ENCODE data around the gene DIAPH2.

Gene DIAPH2

GRCh38 chrX:96707804-96708203 lies 23.2 kb downstream of the DIAPH2 start:
- no peak for TF ChIP-seq ARNTL (CRISPR knock-in tag; IDR thresholded peaks at IDR 0.05; ENCODE audit: borderline replicate concordance, low read depth)
- TF ChIP-seq PPARA (CRISPR knock-in tag; IDR thresholded peaks at IDR 0.05; ENCODE audit: borderline replicate concordance): no peak
- TF ChIP-seq TOX (CRISPR knock-in tag; IDR thresholded peaks at IDR 0.05; ENCODE audit: borderline replicate concordance): no peak
- TF ChIP-seq ZNF8 (CRISPR knock-in tag; IDR thresholded peaks at IDR 0.05): no peak
- TF ChIP-seq ISL1 (CRISPR knock-in tag; IDR thresholded peaks at IDR 0.05): no peak
- no peak for TF ChIP-seq POU6F1 (CRISPR knock-in tag; IDR thresholded peaks at IDR 0.05; ENCODE audit: borderline replicate concordance, low read depth)
- TF ChIP-seq CSRNP3 (CRISPR knock-in tag; IDR thresholded peaks at IDR 0.05): no peak
- no peak for TF ChIP-seq SNAI2 (CRISPR knock-in tag; IDR thresholded peaks at IDR 0.05)
- no peak for TF ChIP-seq RARB (CRISPR knock-in tag; IDR thresholded peaks at IDR 0.05)
- no peak for TF ChIP-seq ZC3H10 (CRISPR knock-in tag; IDR thresholded peaks at IDR 0.05)
- TF ChIP-seq ZNF70 (CRISPR knock-in tag; IDR thresholded peaks at IDR 0.05): no peak
- no peak for TF ChIP-seq CREB5 (CRISPR knock-in tag; IDR thresholded peaks at IDR 0.05; ENCODE audit: low read depth)
- TF ChIP-seq BACH2 (CRISPR knock-in tag; IDR thresholded peaks at IDR 0.05; ENCODE audit: borderline replicate concordance): no peak
- TF ChIP-seq ZFP30 (CRISPR knock-in tag; IDR thresholded peaks at IDR 0.05): no peak
- no peak for TF ChIP-seq PATZ1 (CRISPR knock-in tag; IDR thresholded peaks at IDR 0.05; ENCODE audit: borderline replicate concordance)
- no peak for TF ChIP-seq ESRRG (CRISPR knock-in tag; IDR thresholded peaks at IDR 0.05)
- no peak for TF ChIP-seq GLIS3 (CRISPR knock-in tag; IDR thresholded peaks at IDR 0.05)
- TF ChIP-seq TSHZ2 (CRISPR knock-in tag; IDR thresholded peaks at IDR 0.05): no peak

GRCh38 chrX:96710031-96710430 lies 25.4 kb downstream of the DIAPH2 start:
- TF ChIP-seq POU6F1 (CRISPR knock-in tag; IDR thresholded peaks at IDR 0.05; ENCODE audit: borderline replicate concordance, low read depth) (no peak), ZNF8 (CRISPR knock-in tag; IDR thresholded peaks at IDR 0.05) (no peak), PATZ1 (CRISPR knock-in tag; IDR thresholded peaks at IDR 0.05; ENCODE audit: borderline replicate concordance) (no peak)
- no peak for ATAC-seq

More at GRCh38 chrX:96707804-96708203, 23.2 kb downstream of the DIAPH2 start:
- ATAC-seq: no peak
